Measurements from ENCODE around the gene CMIP.
"Not testable (repeated sequence)": the region's sequence is repeated elsewhere in the genome, so short reads cannot be mapped to it uniquely, and the experiment has no call there.

Gene CMIP

GRCh38 chr16:81444448-81445121, at the start of gene CMIP:
TSS of gene CMIP (plus strand) at chr16:81444808.
- DNase-seq: peak; percentile 59 to 81 (median 74)

- DNase-seq: no peak
Observed at GRCh38 chr16:81394966-81395655, 49.5 kb upstream of the CMIP start.

GRCh38 chr16:81397058-81397878, 47.3 kb upstream of the CMIP start:
- DNase-seq: no peak

GRCh38 chr16:81397879-81398520, 46.6 kb upstream of the CMIP start:
- DNase-seq: no peak

- no peak for DNase-seq
Observed at GRCh38 chr16:81399909-81400308, 44.7 kb upstream of the CMIP start.

GRCh38 chr16:81401035-81401950, 43.3 kb upstream of the CMIP start:
- no peak for DNase-seq

- no peak for DNase-seq
Observed at GRCh38 chr16:81403208-81403600, 41.4 kb upstream of the CMIP start.

GRCh38 chr16:81403601-81404391, 40.8 kb upstream of the CMIP start:
- peak; percentile 42 to 79 (median 68) for DNase-seq

- not testable (repeated sequence) for DNase-seq
Observed at GRCh38 chr16:81405002-81405401, 39.6 kb upstream of the CMIP start.

- DNase-seq: no peak
Observed at GRCh38 chr16:81405702-81406113, 38.9 kb upstream of the CMIP start.

- no peak for DNase-seq
Observed at GRCh38 chr16:81408409-81408950, 36.1 kb upstream of the CMIP start.

GRCh38 chr16:81409016-81409556, 35.5 kb upstream of the CMIP start:
- no peak for DNase-seq

- DNase-seq: no peak
Observed at GRCh38 chr16:81410643-81411293, 33.8 kb upstream of the CMIP start.

GRCh38 chr16:81413245-81413990, 31.2 kb upstream of the CMIP start:
- DNase-seq: no peak

- DNase-seq: no peak
Observed at GRCh38 chr16:81415751-81416150, 28.9 kb upstream of the CMIP start.

GRCh38 chr16:81416749-81417148, 27.9 kb upstream of the CMIP start:
- no peak for DNase-seq

GRCh38 chr16:81417210-81417609, 27.4 kb upstream of the CMIP start:
- no peak for DNase-seq

- no peak for DNase-seq
Observed at GRCh38 chr16:81419806-81420205, 24.8 kb upstream of the CMIP start.

GRCh38 chr16:81421126-81421525, 23.5 kb upstream of the CMIP start:
- no peak for DNase-seq
